Stimulated activated CD8-positive, alpha-beta memory T cell treated with anti-CD3 and anti-CD28 coated beads, Interleukin-15, amount 100 ng/mL, for 1 hour (primary cell): Measurements from ENCODE around the gene GADD45G.

ENCODE experiments used
- DNase-seq: peaks from one replicate; pipeline ENCODE4 v3.0.0-alpha.2; 2020; ENCODE audit warnings: low read depth

Gene GADD45G, protein sequence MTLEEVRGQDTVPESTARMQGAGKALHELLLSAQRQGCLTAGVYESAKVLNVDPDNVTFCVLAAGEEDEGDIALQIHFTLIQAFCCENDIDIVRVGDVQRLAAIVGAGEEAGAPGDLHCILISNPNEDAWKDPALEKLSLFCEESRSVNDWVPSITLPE

DNA sequence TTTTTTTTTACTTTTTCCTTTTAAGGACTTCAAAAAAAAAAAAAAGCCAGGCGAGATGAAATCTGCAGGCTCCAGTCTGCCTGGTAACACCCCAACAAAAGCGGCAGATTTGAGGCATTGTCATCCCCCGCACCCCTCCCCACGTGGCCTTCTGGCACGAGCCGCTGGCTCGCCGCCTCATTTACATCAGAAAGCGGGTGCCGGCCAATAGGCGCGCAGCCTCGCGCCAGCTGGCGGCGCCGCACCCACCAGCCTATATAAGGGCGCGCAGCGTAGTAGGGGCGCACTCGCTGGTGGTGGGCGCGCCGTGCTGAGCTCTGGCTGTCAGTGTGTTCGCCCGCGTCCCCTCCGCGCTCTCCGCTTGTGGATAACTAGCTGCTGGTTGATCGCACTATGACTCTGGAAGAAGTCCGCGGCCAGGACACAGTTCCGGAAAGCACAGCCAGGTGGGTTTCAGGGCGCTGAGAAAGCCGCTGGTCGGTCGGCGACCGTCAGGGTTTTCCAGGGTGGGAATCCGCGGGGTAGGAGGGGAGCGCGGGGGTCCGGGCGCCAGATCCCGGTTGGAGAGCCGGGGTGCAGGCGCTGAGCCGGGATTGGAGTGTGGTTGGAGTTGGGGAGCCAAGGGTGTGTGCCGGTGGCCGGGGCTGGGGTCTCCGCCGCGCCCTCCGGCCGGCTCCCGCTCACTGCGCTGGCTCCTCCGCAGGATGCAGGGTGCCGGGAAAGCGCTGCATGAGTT is at the start of gene GADD45G:
Gene GADD45G, plus strand, starts transcription at position 284 of the 736 bp plus-strand sequence. Its CDS starts 110 bp downstream, at position 394.
- peak; percentile 65 for DNase-seq

DNA sequence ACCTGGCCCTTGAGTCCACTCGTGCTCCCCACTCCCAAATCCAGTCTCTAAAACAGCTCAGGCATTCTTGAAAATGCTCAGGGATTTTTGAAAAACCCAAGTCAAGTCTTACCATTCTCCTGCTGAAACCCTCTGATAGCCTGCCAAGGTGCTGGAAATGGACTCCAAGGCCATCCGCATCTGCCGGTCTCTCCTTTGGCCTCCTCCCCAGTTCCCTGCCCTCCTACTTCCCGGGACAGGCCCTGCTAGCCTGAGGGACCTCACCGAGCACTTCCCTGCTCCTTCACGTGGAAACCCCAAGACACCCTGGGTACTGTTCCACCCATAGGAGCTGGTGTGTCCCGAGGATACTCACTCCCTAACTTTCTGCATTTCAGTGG is 49.8 kb upstream of the GADD45G start:
- no peak for DNase-seq

DNA sequence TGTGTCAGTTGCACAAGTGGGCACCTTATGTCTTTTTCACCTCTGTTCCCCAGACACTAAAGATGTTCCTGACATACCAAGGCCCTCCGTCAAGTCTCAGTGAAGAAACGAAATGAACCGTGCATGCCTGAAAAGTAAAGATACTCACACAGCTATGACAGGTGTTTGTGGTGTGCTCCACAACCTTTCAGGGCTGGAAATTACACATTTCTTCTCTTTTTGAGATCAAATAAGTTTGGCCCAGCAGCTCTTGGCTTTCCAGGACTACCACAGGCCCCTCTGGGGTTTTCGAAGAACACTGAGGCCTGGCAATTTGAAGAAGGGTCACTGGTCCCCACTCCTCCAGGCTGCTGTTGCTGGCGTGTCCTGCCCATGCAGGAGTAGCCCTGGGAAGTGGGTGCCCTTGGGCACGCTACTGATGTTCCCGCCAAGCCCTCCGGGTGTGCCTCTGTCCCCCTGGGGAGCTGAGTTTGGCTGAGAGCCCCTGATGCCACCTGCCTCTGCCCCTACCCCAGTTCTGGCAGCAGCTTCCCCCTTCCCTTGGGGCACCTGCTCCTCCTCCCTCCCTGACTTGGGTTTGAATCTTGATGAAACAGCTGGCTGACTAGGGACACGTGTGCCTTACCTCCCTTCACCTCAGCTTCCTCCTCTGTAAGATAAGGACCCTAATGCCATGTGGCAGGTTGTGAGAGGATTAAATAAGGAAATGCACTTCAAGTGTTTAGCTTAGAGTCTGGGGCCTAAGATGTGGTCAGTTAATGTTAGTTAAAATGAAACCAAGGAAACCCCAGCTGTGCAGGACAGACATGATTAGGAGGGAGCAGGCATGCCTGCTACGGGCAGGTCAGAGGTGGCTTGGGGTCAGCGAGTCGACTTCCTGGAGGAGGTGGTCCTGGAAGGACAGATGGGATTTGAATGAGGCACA is 49.1 kb upstream of the GADD45G start:
- DNase-seq: no peak

DNA sequence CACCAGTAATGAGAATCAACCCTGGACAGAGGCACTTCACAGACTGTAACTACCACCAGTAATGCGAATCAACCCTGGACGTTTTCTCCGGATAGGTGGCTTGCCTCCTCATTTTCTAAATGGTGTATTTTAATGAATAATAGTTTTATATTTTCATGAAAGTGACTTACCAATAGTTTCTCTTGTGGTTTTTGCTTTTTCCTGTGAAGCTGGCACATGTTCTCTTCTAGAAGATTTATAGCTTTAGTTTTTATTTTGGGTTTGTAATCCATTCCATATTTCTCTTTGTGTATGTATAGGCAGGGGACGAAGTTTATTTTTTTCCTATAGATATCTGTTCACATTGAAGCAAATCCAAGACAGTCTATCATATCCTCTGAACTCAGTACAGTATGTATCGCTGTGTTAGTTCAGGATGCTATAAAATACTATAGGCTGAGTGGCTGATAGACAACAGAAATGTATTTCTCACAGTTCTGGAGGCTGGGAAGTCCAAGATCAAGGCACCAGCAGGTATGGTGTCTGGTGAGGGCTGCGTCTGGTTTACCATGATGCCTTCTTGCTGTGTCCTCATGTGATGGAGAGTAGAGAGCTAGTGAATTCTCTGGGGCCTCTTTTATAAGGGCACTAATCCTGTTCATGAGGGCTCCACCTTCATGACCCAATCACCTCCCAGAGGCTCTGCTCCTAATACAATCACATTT is 46.5 kb upstream of the GADD45G start:
- DNase-seq: no peak

DNA sequence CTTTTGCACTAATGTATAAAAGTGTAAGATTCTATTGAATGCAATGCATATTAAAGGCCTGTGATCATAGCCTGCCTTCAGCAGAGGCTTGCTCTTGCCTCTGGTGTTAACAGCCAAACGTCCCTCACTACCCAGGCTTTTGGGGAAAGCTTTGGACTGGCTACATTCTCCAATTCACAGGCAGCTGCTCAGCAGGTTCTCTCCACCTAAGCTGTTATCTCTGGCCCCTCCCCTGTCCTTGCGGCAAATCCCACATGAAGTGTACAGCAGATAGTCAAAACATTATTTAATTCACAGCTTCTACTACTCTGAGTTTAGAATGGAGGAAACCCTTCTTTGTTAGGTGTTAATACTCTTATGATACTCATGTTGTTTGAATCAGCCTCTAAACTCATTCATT is 45.9 kb upstream of the GADD45G start:
- no peak for DNase-seq

DNA sequence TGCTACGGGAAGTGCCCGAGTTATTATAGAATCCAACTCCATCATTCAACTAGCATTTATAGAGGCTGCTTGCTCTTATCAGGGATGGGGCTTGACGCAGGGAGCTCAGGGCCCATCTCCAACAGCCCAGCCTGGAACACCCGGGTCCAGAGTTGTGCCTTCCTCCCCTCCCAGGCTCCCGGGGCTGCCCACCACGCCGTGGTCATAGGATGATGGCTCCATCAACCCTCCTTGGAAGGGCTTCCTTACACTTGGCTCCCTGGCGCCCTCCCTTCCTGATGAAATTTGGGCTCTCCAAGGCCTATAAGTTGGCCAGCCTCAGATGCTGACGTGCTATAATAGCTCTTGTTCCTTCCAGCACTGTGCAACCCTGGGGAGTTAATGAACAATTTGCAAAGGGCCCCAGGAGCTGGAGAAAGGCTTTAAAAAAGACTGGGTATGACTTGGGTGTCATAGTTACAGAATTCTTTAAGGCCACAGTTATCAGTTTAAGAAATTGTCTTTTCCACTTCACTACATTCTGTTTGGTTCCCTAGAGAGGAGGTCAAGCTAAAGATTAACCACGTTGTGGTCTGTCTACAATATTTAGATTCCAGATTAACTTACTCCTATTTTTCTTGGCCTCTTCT is 42.5 kb upstream of the GADD45G start:
- no peak for DNase-seq

DNA sequence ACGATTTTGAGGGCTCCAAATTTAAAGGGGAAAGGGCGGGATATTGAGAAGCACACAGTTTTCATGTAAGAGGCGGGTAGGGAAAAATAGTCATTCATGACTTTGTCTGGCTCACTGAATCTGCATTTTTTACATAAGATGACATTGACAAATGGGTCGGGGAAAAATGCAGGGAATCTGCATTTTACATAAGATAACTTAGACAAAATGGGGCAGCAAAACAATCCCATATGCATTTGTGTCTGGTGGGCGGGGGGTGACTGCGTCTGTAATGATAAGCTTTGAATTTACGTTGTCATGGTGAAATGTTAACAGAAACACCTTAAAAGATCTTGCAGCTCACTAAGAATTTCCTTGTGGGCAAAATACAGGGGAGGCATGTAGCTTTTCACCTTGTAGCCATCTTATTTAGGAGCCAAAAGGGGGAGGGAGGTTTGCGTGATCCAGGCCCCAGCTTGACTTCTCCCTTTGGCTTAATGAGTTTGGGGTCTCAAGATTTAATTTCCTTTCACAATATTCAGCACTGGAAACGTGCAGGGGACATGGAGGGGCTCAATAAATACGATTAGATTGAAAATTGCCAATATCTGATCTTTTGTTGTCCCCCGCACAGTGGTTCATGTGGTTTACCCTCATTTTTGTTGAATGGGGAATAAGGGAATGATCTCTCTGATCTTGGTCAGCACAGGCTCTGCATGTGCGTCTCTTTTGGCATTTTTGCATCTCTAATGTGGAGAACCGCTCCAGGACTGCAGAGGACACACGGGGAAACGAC is 41.1 kb upstream of the GADD45G start:
- no peak for DNase-seq

DNA sequence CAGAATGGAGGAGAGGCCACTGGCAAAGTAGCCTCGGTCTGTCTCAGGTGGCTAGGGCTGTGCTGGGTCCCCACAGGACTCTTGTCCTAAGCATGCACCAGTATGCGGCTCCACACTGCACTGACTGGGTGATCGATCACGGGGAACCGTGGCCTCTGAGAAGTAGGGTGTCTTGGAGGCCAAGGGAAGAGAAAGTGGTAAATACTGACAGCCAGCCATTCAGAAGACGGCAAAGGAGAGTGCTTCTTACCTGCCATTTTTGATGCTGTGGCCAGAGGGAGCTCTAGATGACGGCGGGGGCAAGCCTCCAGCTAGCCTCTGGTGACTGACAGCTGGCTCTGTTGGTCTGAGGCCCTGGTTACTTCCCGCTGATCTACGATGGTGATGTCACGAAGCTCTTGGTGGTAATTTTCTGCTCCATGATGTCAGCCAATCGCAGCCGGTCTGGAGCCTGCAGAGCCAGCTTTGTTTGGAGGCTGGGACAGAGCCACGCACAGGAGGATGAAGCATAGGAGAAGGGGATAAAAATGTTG is 40.4 kb upstream of the GADD45G start:
- no peak for DNase-seq

DNA sequence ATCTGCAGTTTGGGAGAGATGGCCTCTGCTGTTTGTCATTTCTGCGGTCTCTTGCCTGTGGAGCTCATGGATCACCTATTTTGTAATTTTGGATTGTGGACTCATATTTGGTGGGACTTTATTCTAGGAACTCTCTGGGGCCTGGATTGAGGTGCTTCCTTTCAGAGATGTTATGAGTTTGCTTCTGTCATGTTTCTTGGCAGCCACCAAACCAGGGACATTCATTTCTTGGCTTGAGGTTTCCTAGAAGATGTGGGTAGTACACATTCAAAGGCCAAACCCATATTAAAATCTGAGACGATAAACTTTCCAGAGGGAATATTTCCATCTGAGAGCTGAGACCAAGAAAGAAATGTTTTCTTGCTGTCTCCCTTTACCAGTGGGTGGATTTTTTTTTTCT is 37.2 kb upstream of the GADD45G start:
- DNase-seq: no peak

DNA sequence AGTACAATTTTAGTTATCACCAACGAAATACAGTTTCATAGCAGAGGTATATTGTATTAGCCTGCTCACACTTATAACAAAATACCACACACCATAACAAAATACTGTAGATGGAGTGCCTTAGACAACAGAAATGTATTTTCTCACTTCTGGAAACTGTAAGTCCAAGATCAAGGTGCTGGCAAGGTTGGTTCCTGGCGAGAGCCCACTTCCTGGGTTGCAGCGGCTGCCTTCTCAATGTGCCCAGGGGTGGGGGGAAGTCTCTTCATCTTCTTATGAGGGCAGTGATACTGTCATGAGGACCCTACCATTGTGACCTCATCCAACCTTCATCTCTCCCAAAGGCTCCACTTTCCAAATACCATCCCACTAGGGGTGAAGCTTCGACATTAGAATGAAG is 30.5 kb upstream of the GADD45G start:
- no peak for DNase-seq

DNA sequence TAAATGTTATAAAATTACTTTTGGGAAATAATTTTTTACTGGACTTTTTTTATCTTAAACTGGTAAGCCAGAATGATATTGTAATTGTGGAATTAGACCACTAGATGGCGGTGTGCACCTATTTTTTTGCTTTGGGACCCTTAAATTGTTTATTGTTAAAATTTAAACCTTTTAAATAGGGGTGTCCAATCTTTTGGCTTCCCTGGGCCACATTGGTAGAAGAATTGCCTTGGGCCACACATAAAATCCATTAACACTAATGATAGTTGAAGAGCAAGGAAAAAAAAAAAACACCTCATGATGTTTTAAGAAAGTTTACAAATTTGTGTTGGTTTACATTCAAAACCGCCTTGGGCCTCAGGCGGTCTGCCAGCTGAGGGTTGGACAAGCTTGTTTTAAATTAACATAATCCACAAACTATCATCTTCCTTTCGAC is 28.4 kb upstream of the GADD45G start:
- DNase-seq: no peak

DNA sequence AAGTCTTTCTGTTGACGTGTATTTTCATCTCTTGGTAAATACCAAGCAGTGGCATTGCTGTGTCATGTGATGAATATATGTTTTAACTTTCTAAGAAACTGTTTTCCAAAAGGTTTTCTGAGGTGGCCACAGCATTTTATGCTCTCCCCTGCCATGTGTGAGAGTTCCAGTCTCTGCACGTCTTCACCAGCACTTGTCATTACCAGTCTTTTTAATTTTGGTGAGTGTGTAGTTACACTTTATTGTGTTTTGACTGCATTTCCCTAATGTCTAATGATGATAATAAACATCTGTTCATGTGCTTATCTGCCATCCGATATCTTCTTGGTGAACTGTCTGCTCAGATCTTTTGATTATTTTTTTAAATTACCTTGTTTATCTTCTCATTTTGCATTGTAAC is 27.4 kb upstream of the GADD45G start:
- DNase-seq: no peak

DNA sequence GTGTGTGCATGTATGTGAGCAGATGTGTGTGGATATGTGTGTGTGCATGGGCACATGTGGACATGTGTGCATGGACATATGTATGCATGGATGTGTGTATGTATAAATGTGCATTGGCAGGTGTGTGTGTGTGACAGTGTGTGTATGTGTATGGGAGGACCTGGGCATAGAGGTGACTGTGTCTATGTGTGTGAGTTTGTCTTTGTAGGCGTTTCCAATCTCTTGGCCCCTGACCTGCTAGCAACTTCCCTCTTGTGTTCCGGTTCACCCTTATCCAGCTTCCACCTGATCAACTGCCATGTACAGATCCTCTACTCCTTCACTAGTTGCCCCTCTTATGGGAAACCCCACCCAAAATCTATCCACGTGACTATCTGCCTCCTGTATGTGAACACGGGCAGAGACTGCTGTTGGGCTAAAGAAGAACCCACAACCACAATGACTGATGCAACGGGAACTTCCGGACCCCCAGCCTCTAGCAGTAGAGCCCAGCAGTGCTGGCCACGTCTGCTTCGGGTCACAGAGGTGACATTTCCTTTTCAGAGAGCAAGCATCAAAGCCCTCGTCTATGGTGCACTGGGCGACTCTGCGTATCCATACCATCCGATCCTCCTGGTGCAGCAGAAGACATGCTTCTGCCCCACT is 24.9 kb upstream of the GADD45G start:
- no peak for DNase-seq

DNA sequence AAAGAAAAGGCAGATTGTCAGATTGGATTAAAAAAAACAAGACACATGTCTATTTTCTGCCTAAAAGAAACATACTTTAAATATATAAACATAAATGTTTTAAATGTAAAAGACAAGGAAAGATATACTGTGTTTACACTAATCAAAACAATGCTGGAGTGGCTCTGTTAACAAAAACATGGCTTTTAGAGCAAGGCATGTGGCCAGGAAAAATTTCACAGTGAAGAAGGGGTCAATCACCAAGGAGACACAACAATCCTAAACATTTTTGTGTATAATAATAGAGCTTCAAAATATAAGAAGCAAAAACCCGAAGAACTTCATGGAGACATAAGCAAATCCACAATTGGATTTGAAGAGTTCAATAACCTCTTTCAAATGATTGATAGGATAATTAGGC is 18.5 kb upstream of the GADD45G start:
- no peak for DNase-seq

DNA sequence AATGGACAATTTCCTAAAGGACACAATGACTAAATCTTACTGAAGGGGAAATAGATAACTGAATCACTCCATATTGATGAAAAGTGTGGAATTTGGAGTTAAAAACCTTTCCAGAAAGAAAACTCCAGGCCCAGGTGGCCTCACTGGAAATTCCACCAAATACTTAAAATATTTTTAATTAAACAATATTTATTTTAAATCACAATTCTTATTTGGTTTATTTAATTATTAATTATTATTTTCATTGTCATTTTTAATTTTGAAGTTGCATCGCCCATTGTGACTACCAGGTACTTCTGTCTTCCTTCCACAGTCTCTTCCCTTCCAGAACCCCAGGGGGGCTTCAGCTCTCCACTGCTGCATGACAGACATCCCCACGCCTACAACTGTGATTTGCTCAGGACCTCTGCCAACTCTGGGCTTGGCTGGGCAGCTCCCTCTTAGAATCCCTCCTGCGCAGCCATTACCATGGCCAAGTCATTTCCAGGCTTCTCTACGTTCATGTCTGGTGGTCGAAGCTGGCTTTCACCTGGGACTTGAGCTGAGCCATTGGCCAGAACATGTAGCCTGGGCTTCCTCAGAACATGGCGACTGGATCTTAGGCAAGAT is 16.4 kb upstream of the GADD45G start:
- DNase-seq: no peak

DNA sequence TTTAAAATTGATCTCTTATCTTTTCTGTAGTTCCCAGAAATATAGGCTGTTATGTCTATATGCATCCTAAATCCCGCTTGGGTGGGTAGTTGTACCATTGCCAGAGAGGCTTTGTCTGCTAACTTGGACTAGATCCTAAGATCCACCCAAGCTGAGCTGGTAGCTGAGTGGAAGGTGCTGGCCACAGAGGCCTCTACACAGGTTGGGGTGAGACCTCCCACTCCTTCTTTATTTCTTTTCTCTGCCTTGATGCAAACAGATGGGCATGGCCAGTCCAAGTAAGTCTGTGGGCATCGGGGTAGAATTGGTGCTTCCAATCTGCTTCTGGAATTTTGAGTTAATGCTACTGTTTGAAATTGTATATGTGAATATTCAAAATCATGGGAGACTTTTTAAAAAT is 14.4 kb upstream of the GADD45G start:
- DNase-seq: no peak

DNA sequence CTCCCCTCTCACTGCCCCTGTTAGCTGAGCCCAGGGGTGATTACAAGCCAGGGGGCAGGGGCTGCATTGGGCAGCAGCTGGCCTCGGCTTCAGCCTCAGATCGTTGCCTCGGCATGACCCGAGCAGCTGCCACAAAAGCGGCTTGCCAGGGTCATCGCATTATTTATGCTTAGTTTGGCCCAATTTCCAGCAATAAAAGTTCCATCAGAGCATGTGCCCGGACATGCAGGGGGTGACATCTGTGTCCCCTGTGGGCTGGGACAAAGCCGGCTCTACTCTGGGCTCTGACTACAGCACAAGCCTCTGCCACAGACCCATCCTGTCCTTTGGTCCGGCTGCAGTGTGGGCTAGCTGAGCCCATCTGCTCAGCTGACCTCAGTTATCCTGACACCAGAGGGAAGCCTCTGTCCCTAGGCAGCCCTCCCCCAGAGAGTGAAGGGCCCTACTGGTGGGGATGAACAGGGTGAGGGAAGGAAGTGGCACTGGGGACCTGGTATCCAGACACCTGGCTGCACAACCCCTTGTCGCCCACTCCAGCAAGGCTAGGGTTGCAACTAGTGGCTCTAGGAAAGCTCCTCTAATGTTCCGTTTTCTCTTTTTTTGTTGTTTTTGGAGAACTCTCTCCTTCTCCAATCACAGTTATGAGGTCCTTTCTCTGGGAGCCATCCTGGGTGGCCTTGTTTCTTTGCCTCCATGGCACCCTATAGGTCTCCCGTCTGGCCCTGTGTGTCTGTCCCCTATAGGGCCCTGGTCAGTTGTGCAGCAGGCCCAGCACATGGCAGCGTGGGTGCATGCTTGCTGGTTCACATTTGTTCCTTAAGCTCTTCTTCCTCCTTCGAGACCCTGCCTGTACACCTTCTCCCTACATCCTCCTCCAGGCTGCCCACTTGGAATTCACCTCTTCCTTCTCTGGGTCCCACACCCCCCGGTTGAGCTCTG is 13.3 kb upstream of the GADD45G start:
- no peak for DNase-seq

DNA sequence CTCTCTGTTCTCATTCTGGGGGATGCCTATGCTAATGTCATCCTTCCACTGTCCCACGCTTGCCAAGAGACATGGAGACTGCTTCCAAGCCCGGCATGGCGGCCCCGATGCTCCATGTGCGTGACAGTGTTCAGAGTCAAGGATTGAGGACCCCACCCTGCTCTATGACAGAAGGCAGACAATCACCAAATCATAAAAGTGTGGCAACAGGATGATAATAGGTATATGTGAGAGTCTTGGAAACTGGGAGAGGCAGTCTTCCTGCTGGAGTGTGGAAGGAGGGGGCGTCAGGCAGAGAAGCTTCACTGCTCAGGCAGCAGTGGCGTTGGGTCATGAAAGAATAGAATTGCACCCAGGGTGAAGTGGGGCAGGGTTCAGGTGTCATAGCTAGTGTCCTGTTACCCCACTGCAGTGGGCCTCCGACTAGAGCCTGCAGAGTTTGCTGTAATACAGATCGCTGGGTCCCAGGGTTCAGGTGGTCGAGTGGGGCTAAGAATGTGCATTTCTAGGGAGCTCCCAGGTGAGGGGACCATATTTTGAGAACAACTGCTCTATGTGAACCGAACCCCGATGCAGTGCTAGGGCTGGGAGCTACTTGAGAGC is 12.5 kb upstream of the GADD45G start:
- DNase-seq: no peak
